GM12891 (cell line): ENCODE measurements around the gene NFILZ.
"Not testable (repeated sequence)": the region's sequence is repeated elsewhere in the genome, so short reads cannot be mapped to it uniquely, and the experiment has no call there.

Source experiments
- POLR2A ChIP-seq: IDR thresholded peaks from 2 replicates; pipeline ENCODE4 v1.6.1; 2011; ENCODE audit warnings: low read depth, low read length, control low read depth
- SPI1 ChIP-seq: IDR thresholded peaks from 2 replicates; pipeline ENCODE4 v1.6.1; 2011; ENCODE audit warnings: low read depth, low read length, control low read depth

DNA sequence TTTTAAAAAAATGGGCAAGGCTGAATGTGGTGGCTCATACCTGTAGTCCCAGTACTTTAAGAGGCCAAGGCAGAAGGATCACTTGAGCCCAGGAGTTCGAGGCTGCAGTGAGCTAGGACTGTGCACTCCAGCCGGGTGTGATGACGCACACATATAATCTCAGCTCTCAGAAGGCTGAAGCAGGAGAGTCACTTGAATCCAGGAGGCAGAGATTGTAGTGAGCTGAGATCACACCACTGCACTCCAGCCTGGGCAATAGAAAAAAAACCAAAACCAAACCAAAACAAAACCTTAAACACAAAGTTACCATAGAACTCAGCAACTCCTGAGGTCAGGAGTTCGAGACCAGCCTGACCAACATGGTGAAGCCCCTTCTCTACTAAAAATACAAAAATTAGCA, 6.6 kb downstream of the NFILZ start:
- not testable (repeated sequence) for TF ChIP-seq POLR2A, SPI1
